HL-60/S4 (cell line): ENCODE data around the gene SULT1E1.
"Not testable (repeated sequence)": the region's sequence is repeated elsewhere in the genome, so short reads cannot be mapped to it uniquely, and the experiment has no call there.

Experiments used
- in situ Hi-C: fragments of 300-500 bp; cut with MboI; formaldehyde crosslinking; loops from 2 replicates; pipeline ENCODE4 v1.14.3; 2022; ENCODE audit warnings: low sequenced_read_pairs

Gene SULT1E1

DNA sequence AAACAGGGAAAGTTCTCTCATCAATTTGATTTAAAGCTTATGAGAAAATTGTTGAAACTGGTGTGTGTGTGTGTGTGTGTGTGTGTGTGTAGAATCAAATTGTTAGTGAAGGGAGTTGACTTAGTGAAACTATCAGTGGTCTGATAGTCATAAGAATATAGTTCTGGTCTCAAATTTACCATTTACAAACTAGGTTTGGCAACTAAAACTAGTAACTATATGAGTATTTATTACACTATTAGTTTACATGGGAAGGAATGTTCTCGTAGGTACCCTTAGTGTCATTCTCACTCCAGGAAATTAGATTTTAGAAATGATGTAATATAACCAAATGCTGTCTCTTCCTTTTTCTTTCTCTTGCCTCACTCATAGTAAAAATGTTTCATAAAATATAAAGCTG is 11.9 kb downstream of the SULT1E1 start:
- in situ Hi-C loops: no loop called here

- in situ Hi-C loops: no loop called here
Measured at GRCh38 chr4:69843932-69844331, 16.0 kb downstream of the SULT1E1 start.

GRCh38 chr4:69843301-69843700 is 16.6 kb downstream of the SULT1E1 start:
- in situ Hi-C loops: no loop called here

DNA sequence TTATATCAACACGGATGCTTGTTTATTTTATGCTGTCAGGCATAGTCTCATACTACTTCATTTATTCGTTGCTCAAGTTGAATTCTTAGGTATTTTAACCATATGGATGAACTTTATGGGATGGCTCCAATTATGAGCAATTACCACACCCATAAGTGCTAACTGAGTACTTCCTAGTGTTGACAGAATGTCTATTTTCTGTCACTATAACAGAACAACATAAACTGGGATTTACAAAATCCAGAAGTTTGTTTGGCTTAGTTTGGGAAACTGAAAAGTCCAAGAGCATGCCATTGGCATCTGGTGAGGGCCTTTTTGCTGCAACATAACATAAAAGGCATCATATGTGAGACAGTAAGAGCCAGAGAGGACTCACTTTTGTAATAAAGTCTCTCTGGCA is 21.0 kb downstream of the SULT1E1 start:
- in situ Hi-C loops: no loop called here

- in situ Hi-C loops: no loop called here
Measured at GRCh38 chr4:69836287-69836686, 23.7 kb downstream of the SULT1E1 start.

GRCh38 chr4:69835766-69836165 is 24.2 kb downstream of the SULT1E1 start:
- in situ Hi-C loops: no loop called here

- in situ Hi-C loops: no loop called here
Measured at GRCh38 chr4:69833251-69833650, 26.7 kb downstream of the SULT1E1 start.

- in situ Hi-C loops: no loop called here
Measured at GRCh38 chr4:69832326-69833030, 27.5 kb downstream of the SULT1E1 start.

DNA sequence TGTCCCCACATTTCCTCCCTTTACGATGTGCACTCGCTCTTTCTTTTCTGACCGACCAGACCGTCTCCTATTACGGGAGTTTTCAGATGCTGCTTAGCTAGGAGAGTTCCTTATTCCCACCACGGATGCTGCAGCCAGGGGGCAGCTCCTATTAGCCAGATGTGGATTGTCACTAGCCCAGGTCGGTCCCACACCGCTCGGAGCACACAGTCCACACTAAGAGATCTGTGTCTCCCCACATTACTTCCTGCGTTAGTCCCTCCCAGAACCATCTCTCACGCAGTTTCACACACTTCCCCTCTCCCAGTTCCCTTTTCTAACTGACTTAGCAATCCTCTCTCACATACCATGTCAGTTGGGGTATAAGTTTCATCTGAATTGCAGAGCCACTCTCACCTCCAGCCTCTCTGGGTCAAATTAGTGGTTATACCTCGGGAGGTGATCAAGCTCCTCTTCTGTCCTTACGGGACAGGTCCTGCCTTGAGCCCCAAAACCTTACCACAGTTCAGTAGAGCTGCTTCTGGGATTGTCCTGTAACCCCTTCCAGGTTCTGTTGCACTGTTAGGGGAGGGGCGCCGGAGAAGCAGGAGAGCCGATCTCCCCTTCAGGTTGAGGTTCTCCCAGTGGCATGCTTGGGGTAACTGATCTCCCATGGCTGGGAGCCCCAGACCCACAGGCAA is 28.2 kb downstream of the SULT1E1 start:
- in situ Hi-C loops: no loop called here

DNA sequence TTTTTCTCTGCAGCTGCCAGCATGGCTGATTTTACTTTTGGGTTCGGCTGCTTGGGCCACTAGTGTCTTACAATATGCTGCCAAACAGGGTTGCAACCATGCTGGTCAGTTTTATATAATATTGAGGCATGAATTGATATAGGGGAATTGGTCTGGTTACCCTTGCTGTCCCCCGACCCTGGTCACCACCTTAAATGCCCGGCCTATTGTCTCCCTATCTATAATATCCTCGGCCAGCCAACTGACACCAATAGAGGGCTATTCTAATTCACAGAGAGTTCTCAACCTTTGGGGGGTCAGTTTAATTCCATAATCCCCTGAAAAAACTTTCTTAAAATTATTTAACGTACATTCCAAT is 28.7 kb downstream of the SULT1E1 start:
- in situ Hi-C loops: no loop called here

GRCh38 chr4:69830560-69831269 is 29.2 kb downstream of the SULT1E1 start:
- in situ Hi-C loops: no loop called here

GRCh38 chr4:69830192-69830559 is 29.8 kb downstream of the SULT1E1 start:
- in situ Hi-C loops: no loop called here

- in situ Hi-C loops: no loop called here
Measured at GRCh38 chr4:69829678-69830077, 30.3 kb downstream of the SULT1E1 start.

DNA sequence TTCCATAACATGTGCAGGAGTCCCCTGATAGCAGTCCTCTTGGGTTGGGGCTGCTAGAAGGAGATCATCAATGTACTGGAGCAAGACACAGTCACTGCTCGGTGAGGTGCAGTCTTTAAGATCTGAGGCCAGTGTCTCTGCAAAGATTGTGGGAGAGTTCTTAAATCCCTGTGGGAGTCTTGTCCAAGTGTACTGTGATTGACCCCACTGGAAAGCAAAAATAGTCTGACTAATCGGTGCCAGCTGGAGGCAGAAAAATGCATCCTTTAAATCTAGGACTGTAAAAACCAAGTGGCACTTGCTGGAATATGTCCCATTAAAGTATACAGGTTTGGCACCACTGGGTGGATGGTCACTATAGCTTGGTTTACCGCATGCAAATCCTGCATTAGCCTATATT is 31.1 kb downstream of the SULT1E1 start:
- in situ Hi-C loops: no loop called here

- in situ Hi-C loops: not testable (repeated sequence)
Measured at GRCh38 chr4:69825056-69825455, 34.9 kb downstream of the SULT1E1 start.

- in situ Hi-C loops: no loop called here
Measured at GRCh38 chr4:69823481-69824186, 36.3 kb downstream of the SULT1E1 start.

GRCh38 chr4:69823048-69823447 is 36.9 kb downstream of the SULT1E1 start:
- in situ Hi-C loops: no loop called here

DNA sequence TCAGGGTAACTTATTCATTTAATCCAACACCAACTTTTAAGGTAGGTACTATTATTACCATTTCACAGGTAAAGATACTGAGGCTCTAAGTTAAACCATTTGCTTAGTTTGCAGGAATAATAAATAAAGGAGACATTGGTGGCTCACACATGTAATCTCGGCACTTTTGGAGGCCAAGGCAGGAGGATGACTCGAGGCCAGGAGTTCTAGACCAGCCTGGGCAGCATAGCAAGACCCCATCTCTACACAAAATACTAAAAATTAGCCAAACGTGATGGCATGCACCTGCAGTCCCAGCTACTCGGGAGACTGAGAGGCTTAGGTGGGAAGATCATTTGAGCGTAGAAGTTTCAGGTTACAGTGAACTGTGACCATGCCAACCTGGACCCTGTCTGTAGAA is 37.7 kb downstream of the SULT1E1 start:
- in situ Hi-C loops: no loop called here

GRCh38 chr4:69818060-69818639 is 41.8 kb downstream of the SULT1E1 start:
- in situ Hi-C loops: no loop called here

GRCh38 chr4:69816236-69816635 is 43.7 kb downstream of the SULT1E1 start:
- in situ Hi-C loops: no loop called here

- in situ Hi-C loops: no loop called here
Measured at GRCh38 chr4:69813628-69814027, 46.3 kb downstream of the SULT1E1 start.
